GM23338 (cell line): ENCODE data around the gene INO80E. TPM values are rescaled to one million over a fixed set of nuclear protein-coding genes. Genes with fewer than 3 reads are reported as not detected.

Experiments used
- ATAC-seq: fragments of 200-7000 bp; cut with Tn5 transposase; 3 replicates; pipeline ENCODE4 v1.9.1; 2020
- DNase-seq: peaks from one replicate; pipeline ENCODE4 v3.0.0-alpha.2; 2015; ENCODE audit warnings: low spot score
- H2AFZ ChIP-seq: fragments of 200-600 bp; sonication (generic); 2 replicates; pipeline ENCODE4 v1.8.0; 2016; ENCODE audit warnings: antibody characterized with exemption, mild to moderate bottlenecking, moderate library complexity
- H3F3A ChIP-seq: fragments of 200-600 bp; sonication (generic); replicated peaks from 2 replicates; pipeline ENCODE4 v1.8.0; 2017; ENCODE audit warnings: antibody characterized with exemption, mixed run types, low read depth
- H3K27ac ChIP-seq: fragments of 200-600 bp; sonication (generic); 2 replicates; pipeline ENCODE4 v1.6.1; 2016; ENCODE audit warnings: low read depth
- H3K27me3 ChIP-seq: fragments of 200-600 bp; sonication (generic); 2 replicates; pipeline ENCODE4 v1.8.0; 2016; ENCODE audit warnings: mild to moderate bottlenecking, mixed run types, moderate library complexity; ENCODE audit not compliant: insufficient read depth
- H3K36me3 ChIP-seq: fragments of 200-600 bp; sonication (generic); 2 replicates; pipeline ENCODE4 v1.8.0; 2016; ENCODE audit warnings: mild to moderate bottlenecking; ENCODE audit not compliant: insufficient read depth
- H3K4me1 ChIP-seq: fragments of 200-600 bp; sonication (generic); 2 replicates; pipeline ENCODE4 v1.8.0; 2016; ENCODE audit warnings: mild to moderate bottlenecking, moderate library complexity; ENCODE audit not compliant: insufficient read depth
- H3K4me2 ChIP-seq: fragments of 200-600 bp; sonication (generic); 2 replicates; pipeline ENCODE4 v1.7.1; 2017; ENCODE audit warnings: mixed run types
- H3K4me3 ChIP-seq: fragments of 200-600 bp; sonication (generic); 2 replicates; pipeline ENCODE4 v1.6.1; 2016; ENCODE audit warnings: mixed run types
- H3K79me2 ChIP-seq: fragments of 200-600 bp; sonication (generic); replicated peaks from 2 replicates; pipeline ENCODE4 v1.8.0; 2017; ENCODE audit warnings: mild to moderate bottlenecking; ENCODE audit not compliant: insufficient read depth
- H3K9me2 ChIP-seq: fragments of 200-600 bp; sonication (generic); 2 replicates; pipeline ENCODE4 v1.8.0; 2017; ENCODE audit not compliant: insufficient read depth
- H4K20me1 ChIP-seq: fragments of 200-600 bp; sonication (generic); replicated peaks from 2 replicates; pipeline ENCODE4 v1.8.0; 2017; ENCODE audit warnings: mild to moderate bottlenecking; ENCODE audit not compliant: insufficient read depth
- H3K27ac Mint-ChIP-seq: 2 replicates; pipeline ENCODE4 v1.8.0; 2020; ENCODE audit warnings: inconsistent platforms, mild to moderate bottlenecking, moderate library complexity, mixed read lengths
- H3K27me3 Mint-ChIP-seq: 3 replicates; pipeline ENCODE4 v1.8.0; 2022; ENCODE audit warnings: low read depth, mild to moderate bottlenecking, moderate library complexity, mixed read lengths, inconsistent platforms; ENCODE audit not compliant: insufficient read depth, poor library complexity
- H3K36me3 Mint-ChIP-seq: 3 replicates; pipeline ENCODE4 v1.8.0; 2021; ENCODE audit warnings: low read depth, mild to moderate bottlenecking, inconsistent platforms, moderate library complexity, mixed read lengths
- H3K4me1 Mint-ChIP-seq: 3 replicates; pipeline ENCODE4 v1.8.0; 2020; ENCODE audit warnings: mild to moderate bottlenecking, inconsistent platforms, mixed read lengths
- H3K4me3 Mint-ChIP-seq: 3 replicates; pipeline ENCODE4 v1.8.0; 2021; ENCODE audit warnings: moderate library complexity, mild to moderate bottlenecking, inconsistent platforms, mixed read lengths
- H3K9me3 Mint-ChIP-seq: 3 replicates; pipeline ENCODE4 v1.8.0; 2020; ENCODE audit warnings: moderate library complexity, mild to moderate bottlenecking, inconsistent platforms, mixed read lengths
- EZH2phosphoT487 ChIP-seq: fragments of 200-600 bp; sonication (generic); IDR thresholded peaks from one replicate; pipeline ENCODE4 v1.8.1; 2018; ENCODE audit warnings: antibody characterized with exemption; ENCODE audit not compliant: unreplicated experiment
- polyA plus RNA-seq: library from polyadenylated mRNA; unstranded; fragments of >200 nt; fragmentation: Nextera tagmentation; extraction: Ambion mirVana; gene quantifications from 2 replicates; pipeline ENCODE4 v1.2.1, GENCODE V29; 2016
- total RNA-seq: library from RNA; depleted of rRNA; stranded (reverse); fragments of >200 nt; shearing (Covaris generic); gene quantifications from 2 replicates; pipeline ENCODE4 v1.2.3, GENCODE V29; 2014; rRNA removed
- TF ChIP-seq, protein P1 (sequence below), 2 experiments: fragments of 200-600 bp in 1 of 2; sonication (generic) in 1 of 2; conservative IDR thresholded peaks; 2 replicates each; pipeline versions ENCODE4 v1.5.1 to v1.6.1; 2016 to 2017; ENCODE audit warnings: antibody characterized with exemption in 2 of 2, low read depth in 2 of 2, mild to moderate bottlenecking in 2 of 2, moderate library complexity in 1 of 2

INO80E gene
- total and polyA plus RNA-seq, 2 experiments from 2014 or later = 66.0 to 71.0 TPM

DNA sequence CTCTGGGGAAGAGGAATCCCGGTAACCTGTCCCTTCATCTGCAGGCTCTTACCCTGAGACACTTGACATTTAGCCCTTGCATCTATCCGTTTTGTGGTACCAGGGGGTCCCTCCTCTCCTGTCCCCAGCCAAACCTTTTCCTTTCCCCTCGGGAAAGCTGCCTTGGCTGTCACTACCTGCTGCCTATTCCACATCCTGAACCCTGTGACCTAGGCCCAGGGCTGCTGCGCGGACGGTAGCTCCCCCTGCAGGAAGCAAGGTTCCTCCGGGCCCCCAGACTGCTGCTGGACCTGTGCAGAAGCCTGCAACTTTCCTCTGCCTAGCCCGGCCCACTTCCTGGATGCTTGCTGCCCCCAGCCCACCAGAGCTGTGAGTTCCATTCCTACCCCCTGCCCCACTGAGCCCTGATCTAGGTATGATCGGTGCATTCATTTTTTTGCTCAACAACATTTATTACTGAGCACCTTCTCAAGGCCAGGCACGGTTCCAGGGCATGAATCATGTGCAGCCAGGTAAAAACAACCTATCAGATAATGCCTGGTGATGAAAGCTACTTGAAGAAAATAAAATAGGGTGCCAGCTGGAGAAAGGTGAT is 59.0 kb downstream of the INO80E start:
- no peaks in the 10 kb centered on the region for H3K36me3 Mint-ChIP-seq
- peak overlapping the region; percentile 61; the same call in 2 of the 3 replicates for H3K4me3 Mint-ChIP-seq
- Histone ChIP-seq H3K9me2 (no peaks in the 10 kb centered on the region), H3K27me3 (0 out of 2 replicates have a peak, but pooled peaks cover 6% of the 10 kb centered on the region), H2AFZ (no peak overlapping the region; the same call in 1 of the 2 replicates), H3K4me2 (peak overlapping the region; percentile 26; the same call in 1 of the 2 replicates), H3K4me1 (peaks cover 6% of the 10 kb centered on the region; the same call in 1 of the 2 replicates), H3K79me2 (no peaks in the 10 kb centered on the region), H3F3A (peaks cover 8% of the 10 kb centered on the region), H3K36me3 (no peaks in the 10 kb centered on the region), H3K27ac (no peak overlapping the region), H3K4me3 (no peak overlapping the region), H4K20me1 (no peaks in the 10 kb centered on the region)
- DNase-seq (peak; percentile 88), ATAC-seq (peak; percentile 94)
- TF ChIP-seq, protein P1, sequence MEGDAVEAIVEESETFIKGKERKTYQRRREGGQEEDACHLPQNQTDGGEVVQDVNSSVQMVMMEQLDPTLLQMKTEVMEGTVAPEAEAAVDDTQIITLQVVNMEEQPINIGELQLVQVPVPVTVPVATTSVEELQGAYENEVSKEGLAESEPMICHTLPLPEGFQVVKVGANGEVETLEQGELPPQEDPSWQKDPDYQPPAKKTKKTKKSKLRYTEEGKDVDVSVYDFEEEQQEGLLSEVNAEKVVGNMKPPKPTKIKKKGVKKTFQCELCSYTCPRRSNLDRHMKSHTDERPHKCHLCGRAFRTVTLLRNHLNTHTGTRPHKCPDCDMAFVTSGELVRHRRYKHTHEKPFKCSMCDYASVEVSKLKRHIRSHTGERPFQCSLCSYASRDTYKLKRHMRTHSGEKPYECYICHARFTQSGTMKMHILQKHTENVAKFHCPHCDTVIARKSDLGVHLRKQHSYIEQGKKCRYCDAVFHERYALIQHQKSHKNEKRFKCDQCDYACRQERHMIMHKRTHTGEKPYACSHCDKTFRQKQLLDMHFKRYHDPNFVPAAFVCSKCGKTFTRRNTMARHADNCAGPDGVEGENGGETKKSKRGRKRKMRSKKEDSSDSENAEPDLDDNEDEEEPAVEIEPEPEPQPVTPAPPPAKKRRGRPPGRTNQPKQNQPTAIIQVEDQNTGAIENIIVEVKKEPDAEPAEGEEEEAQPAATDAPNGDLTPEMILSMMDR (conservative IDR thresholded peaks at IDR 0.05; ENCODE audit: low read depth in 2 of 2) = peak; percentile 68 to 88
- TF ChIP-seq EZH2phosphoT487 = no peak
- peaks cover 14% of the 10 kb centered on the region for H3K4me1 Mint-ChIP-seq
- no peaks in the 10 kb centered on the region for H3K9me3 Mint-ChIP-seq
- H3K27ac Mint-ChIP-seq = no peak overlapping the region
- peaks cover 21% of the 10 kb centered on the region for H3K27me3 Mint-ChIP-seq

Other genes with a start within 250 kb of the INO80E start
- not detected in 2 replicates for gene ZG16, start 218.0 kb upstream of the INO80E start, total RNA-seq
- not detected in 2 replicates for gene ZG16, start 218.0 kb upstream of the INO80E start, polyA plus RNA-seq
- 179 and 192 TPM in 2 replicates for gene KIF22, start 205.5 kb upstream of the INO80E start, total RNA-seq
- gene KIF22, start 205.5 kb upstream of the INO80E start, polyA plus RNA-seq = 110 and 120 TPM in 2 replicates
- 181 and 270 TPM in 2 replicates for gene MAZ, start 189.7 kb upstream of the INO80E start, total RNA-seq
- 155 and 170 TPM in 2 replicates for gene MAZ, start 189.7 kb upstream of the INO80E start, polyA plus RNA-seq
- 8.9 and 13.3 TPM in 2 replicates for gene PRRT2, start 184.0 kb upstream of the INO80E start, total RNA-seq
- gene PRRT2, start 184.0 kb upstream of the INO80E start, polyA plus RNA-seq = 13.6 and 16.6 TPM in 2 replicates
- gene PAGR1, start 180.1 kb upstream of the INO80E start, total RNA-seq = 59.7 and 67.6 TPM in 2 replicates
- 76.7 and 78.7 TPM in 2 replicates for gene PAGR1, start 180.1 kb upstream of the INO80E start, polyA plus RNA-seq
- gene MVP, start 175.8 kb upstream of the INO80E start, total RNA-seq = 2.6 and 3.7 TPM in 2 replicates
- 1.4 and 2.0 TPM in 2 replicates for gene MVP, start 175.8 kb upstream of the INO80E start, polyA plus RNA-seq
- 60.0 and 78.1 TPM in 2 replicates for gene CDIPT, start 133.0 kb upstream of the INO80E start, total RNA-seq
- gene CDIPT, start 133.0 kb upstream of the INO80E start, polyA plus RNA-seq = 35.7 and 36.2 TPM in 2 replicates
- gene SEZ6L2, start 96.7 kb upstream of the INO80E start, total RNA-seq = 55.8 and 71.9 TPM in 2 replicates
- gene SEZ6L2, start 96.7 kb upstream of the INO80E start, polyA plus RNA-seq = 17.8 and 18.0 TPM in 2 replicates
- gene ASPHD1, start 95.8 kb upstream of the INO80E start, total RNA-seq = 11.3 and 20.6 TPM in 2 replicates
- 12.4 and 15.5 TPM in 2 replicates for gene ASPHD1, start 95.8 kb upstream of the INO80E start, polyA plus RNA-seq
- 8.9 and 12.2 TPM in 2 replicates for gene KCTD13, start 70.0 kb upstream of the INO80E start, total RNA-seq
- gene KCTD13, start 70.0 kb upstream of the INO80E start, polyA plus RNA-seq = 8.7 and 10.1 TPM in 2 replicates
- 39.2 and 50.0 TPM in 2 replicates for gene TMEM219, start 34.2 kb upstream of the INO80E start, total RNA-seq
- gene TMEM219, start 34.2 kb upstream of the INO80E start, polyA plus RNA-seq = 81.5 and 82.3 TPM in 2 replicates
- 36.5 and 45.2 TPM in 2 replicates for gene TAOK2, start 22.4 kb upstream of the INO80E start, total RNA-seq
- 8.8 and 10.1 TPM in 2 replicates for gene TAOK2, start 22.4 kb upstream of the INO80E start, polyA plus RNA-seq
- 10.4 and 13.4 TPM in 2 replicates for gene HIRIP3, start 624 bp upstream of the INO80E start, total RNA-seq
- gene HIRIP3, start 624 bp upstream of the INO80E start, polyA plus RNA-seq = 18.5 and 19.1 TPM in 2 replicates
- 7.5 and 10.0 TPM in 2 replicates for gene DOC2A, start 14.8 kb downstream of the INO80E start, total RNA-seq
- 9.8 and 10.4 TPM in 2 replicates for gene DOC2A, start 14.8 kb downstream of the INO80E start, polyA plus RNA-seq
- gene C16orf92, start 27.0 kb downstream of the INO80E start, total RNA-seq = not detected in 2 replicates
- 0.34 and 0.56 TPM in 2 replicates for gene C16orf92, start 27.0 kb downstream of the INO80E start, polyA plus RNA-seq
- gene TLCD3B, start 35.0 kb downstream of the INO80E start, total RNA-seq = 28.2 and 37.4 TPM in 2 replicates
- gene TLCD3B, start 35.0 kb downstream of the INO80E start, polyA plus RNA-seq = 14.2 and 16.3 TPM in 2 replicates
- 1,113 and 1,306 TPM in 2 replicates for gene ALDOA, start 69.5 kb downstream of the INO80E start, total RNA-seq
- 1,054 and 1,067 TPM in 2 replicates for gene ALDOA, start 69.5 kb downstream of the INO80E start, polyA plus RNA-seq
- 108 and 120 TPM in 2 replicates for gene PPP4C, start 79.8 kb downstream of the INO80E start, total RNA-seq
- gene PPP4C, start 79.8 kb downstream of the INO80E start, polyA plus RNA-seq = 169 and 170 TPM in 2 replicates
- gene TBX6, start 95.7 kb downstream of the INO80E start, total RNA-seq = 1.1 and 2.3 TPM in 2 replicates
- gene TBX6, start 95.7 kb downstream of the INO80E start, polyA plus RNA-seq = 1.9 and 2.4 TPM in 2 replicates
- 21.8 and 27.8 TPM in 2 replicates for gene YPEL3, start 100.0 kb downstream of the INO80E start, total RNA-seq
- 81.7 and 86.1 TPM in 2 replicates for gene YPEL3, start 100.0 kb downstream of the INO80E start, polyA plus RNA-seq
- gene GDPD3, start 117.3 kb downstream of the INO80E start, total RNA-seq = 0.94 TPM in 1 of 2 replicates, not detected in the other
- 1.1 and 1.4 TPM in 2 replicates for gene GDPD3, start 117.3 kb downstream of the INO80E start, polyA plus RNA-seq
- gene MAPK3, start 127.0 kb downstream of the INO80E start, total RNA-seq = 14.5 and 22.4 TPM in 2 replicates
- gene MAPK3, start 127.0 kb downstream of the INO80E start, polyA plus RNA-seq = 17.9 and 19.7 TPM in 2 replicates
- gene CORO1A, start 187.4 kb downstream of the INO80E start, total RNA-seq = 17.9 and 23.5 TPM in 2 replicates
- gene CORO1A, start 187.4 kb downstream of the INO80E start, polyA plus RNA-seq = 10.2 and 13.8 TPM in 2 replicates
- 335 and 350 TPM in 2 replicates for gene BOLA2B, start 197.4 kb downstream of the INO80E start, total RNA-seq
- gene BOLA2B, start 197.4 kb downstream of the INO80E start, polyA plus RNA-seq = 659 and 682 TPM in 2 replicates
- 27.3 and 29.5 TPM in 2 replicates for gene SLX1A, start 197.6 kb downstream of the INO80E start, total RNA-seq
- gene SLX1A, start 197.6 kb downstream of the INO80E start, polyA plus RNA-seq = 97.5 and 112 TPM in 2 replicates
- 2.8 and 11.2 TPM in 2 replicates for gene SULT1A3, start 203.0 kb downstream of the INO80E start, total RNA-seq
- 17.4 and 19.5 TPM in 2 replicates for gene SULT1A3, start 203.0 kb downstream of the INO80E start, polyA plus RNA-seq